RPMI8226 (cell line): ENCODE results near the gene BLOC1S3.

ENCODE experiments used
- DNase-seq: peaks from one replicate; pipeline ENCODE4 v3.0.0-alpha.2; 2015

The BLOC1S3 gene

DNA sequence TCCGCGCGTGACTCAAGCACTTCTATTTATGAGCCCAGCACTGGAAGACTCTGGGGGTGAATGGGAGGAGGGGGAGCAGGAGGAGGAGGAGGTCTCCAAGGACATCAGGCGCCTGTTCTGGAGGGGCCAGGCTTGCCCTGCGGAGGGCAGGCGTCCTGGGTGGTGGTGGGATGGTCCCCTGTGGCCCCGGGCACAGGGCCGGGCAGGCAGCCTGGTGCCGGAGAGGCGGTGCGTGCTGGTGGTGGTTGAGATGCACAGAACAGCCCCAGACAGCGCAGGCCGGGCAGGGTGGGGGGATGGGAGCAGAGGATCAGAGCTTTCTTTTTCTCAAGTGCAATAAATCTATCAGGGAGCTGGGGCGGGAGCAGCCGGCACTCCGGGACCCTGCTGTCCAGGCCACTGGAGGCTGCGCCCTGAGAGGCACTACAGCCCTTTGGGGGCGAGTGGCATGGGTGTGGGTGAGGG, 31.8 kb upstream of the BLOC1S3 start:
- DNase-seq, result no peak

- no peak for DNase-seq
Observed at GRCh38 chr19:45147835-45148676, 30.5 kb upstream of the BLOC1S3 start.

- no peak for DNase-seq
Observed at GRCh38 chr19:45149129-45149528, 29.5 kb upstream of the BLOC1S3 start.

GRCh38 chr19:45150180-45150579, 28.4 kb upstream of the BLOC1S3 start:
- DNase-seq, result no peak

DNA sequence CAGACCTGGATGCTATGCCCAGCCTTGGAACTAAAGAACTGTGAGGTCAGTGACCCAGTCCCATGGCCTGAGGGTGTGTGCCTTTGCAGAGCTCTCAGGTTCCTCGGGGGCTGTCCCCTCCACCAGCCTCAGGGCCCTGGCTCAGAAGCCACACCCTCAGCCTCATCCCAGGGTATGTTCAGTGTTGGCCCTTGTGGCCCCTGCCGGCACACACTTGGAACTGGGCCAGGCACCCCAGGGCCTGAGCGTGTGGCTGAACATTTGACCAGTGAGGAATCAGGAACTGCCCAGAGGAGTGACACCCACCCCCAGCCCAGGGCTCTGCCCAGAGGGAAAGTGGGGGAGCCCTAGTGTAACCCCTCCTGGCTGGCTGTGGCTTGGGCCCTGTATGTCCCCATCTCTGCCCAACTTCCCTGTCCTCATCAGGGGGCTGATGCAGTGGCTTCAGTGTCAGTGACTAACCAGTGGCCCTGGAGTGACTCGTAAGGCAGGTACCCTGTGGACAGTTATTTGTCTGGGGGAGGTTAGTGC, 27.8 kb upstream of the BLOC1S3 start:
- DNase-seq, result no peak

DNA sequence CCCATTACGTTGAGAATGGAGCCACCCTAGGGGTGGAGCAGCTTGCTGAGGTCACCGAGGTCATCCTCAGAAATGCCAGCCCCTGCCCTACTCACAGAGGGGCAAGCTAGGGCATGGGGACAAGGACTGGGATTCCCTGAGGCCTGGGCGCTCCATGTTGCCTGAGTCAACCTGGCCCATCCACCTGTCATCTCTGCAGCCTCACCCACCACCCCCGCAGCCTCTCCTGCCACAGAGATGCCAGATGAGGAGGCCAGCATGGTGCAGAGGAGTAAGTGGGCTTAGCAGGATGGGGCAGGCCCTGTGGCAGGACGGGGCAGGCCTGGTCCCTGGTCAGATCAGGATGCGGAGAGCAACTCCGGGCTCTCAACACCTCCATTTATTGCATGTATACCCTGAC, 27.3 kb upstream of the BLOC1S3 start:
- DNase-seq, result no peak

DNA sequence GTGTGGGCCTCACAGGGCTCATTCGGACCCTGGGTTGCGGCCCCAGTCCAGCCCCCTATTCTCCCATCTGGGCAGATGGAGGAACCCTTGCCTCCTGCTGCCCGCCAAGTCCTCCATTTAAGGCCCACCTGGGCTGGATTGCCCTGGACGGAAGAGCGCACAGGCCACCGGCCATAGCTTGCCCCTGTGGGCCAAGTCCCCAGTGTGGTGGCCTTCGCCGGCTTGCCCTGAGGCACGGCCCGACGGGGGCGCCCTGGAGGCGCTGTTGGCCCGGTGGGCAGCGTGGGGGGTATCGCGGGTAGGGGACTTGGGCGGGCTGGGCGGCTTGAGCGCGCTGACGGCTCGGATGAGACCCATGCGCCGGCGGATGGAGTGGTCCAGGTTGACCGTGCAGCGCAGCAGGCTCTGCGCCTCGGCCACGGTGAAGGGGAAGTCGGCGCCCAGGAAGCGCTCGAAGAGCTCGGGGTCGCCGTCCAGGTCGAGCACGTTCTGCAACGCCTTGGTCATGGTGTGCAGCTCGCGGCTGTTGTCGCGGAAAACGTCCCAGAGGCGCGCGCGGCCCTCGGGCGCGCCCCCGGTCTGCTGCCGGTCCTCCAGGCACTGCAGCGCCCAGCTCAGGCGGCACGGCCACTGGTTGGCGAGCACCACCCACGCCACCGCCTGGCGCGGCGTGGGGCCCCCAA, 26.6 kb upstream of the BLOC1S3 start:
- DNase-seq, result no peak

GRCh38 chr19:45152504-45153338, 25.9 kb upstream of the BLOC1S3 start:
- no peak for DNase-seq

DNA sequence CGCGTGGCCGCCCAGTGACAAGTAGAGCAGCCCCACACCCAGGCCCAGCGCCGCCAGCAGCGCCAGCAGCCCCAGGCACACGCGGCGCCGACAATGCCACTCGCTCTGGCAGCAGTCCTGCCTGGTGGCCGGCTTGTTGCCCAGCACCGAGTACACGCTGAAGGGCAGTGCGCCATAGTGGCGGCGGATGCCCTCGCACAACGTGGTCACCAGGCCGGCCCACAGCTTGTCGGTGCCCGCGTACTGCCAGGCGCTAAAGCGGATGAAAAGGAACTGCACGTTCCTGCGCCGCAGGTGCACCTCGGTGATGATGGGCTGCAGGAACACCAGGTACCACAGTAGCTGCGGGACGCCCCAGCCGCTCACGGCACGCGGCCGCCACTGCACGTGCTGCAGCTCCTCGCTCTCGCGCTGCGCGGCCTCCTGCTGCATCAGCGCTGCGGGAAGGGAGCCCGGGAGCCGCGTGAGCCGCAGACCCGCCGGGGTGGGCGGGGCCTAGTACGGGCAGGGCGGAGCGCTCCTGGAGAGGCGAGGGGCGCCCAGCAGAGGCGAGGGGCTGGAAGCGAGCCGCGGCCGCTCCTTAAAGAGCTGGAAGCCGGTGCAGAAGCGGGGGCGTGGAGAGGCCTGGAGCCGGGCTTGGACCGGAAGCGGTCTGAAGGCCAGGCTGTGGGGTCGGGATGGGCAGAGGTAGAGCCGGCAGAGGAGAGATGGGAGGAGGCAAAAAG, 25.1 kb upstream of the BLOC1S3 start:
- DNase-seq, result peak; percentile 49

- no peak for DNase-seq
Observed at GRCh38 chr19:45154064-45154827, 24.3 kb upstream of the BLOC1S3 start.

DNA sequence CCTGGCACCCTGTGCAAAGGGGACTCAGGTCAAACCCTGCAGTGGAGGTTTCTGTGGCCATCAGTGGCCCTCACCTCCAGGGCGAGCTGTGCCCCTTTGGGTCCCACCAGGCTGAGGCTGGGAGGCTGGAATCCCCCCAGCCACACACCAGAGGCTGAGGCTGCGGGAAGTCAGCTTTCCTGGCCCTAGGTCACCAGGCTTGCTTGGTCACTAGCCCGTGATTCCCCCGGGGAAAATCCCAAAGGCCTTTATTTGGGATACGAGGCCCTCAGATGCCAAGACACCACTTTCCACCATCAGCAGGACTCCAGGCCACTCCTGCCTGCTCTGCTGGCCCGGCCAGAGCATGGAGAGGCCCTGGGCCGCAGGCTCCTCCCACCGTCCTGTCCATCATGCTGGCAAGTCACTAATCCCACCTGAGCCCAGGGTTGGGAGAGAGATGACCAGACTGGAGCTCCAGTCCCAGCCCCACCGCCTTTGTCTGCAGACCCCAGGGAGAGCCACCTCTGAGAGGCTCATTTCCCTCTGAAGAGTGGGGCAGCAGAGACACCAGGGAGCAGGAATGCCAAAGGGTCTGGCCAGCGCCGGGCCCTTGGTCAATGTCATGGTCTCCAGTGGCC, 22.5 kb upstream of the BLOC1S3 start:
- no peak for DNase-seq

- no peak for DNase-seq
Observed at GRCh38 chr19:45156751-45157150, 21.8 kb upstream of the BLOC1S3 start.

- no peak for DNase-seq
Observed at GRCh38 chr19:45158503-45159209, 19.9 kb upstream of the BLOC1S3 start.

GRCh38 chr19:45159210-45159970, 19.2 kb upstream of the BLOC1S3 start:
- DNase-seq, result no peak

- DNase-seq, result no peak
Observed at GRCh38 chr19:45159971-45160324, 18.6 kb upstream of the BLOC1S3 start.

- no peak for DNase-seq
Observed at GRCh38 chr19:45160870-45161737, 17.5 kb upstream of the BLOC1S3 start, which contains the start of gene NKPD1. NKPD1 (minus strand) TSS chr19:45160982; CDS start chr19:45160150, 832 bp downstream.

DNA sequence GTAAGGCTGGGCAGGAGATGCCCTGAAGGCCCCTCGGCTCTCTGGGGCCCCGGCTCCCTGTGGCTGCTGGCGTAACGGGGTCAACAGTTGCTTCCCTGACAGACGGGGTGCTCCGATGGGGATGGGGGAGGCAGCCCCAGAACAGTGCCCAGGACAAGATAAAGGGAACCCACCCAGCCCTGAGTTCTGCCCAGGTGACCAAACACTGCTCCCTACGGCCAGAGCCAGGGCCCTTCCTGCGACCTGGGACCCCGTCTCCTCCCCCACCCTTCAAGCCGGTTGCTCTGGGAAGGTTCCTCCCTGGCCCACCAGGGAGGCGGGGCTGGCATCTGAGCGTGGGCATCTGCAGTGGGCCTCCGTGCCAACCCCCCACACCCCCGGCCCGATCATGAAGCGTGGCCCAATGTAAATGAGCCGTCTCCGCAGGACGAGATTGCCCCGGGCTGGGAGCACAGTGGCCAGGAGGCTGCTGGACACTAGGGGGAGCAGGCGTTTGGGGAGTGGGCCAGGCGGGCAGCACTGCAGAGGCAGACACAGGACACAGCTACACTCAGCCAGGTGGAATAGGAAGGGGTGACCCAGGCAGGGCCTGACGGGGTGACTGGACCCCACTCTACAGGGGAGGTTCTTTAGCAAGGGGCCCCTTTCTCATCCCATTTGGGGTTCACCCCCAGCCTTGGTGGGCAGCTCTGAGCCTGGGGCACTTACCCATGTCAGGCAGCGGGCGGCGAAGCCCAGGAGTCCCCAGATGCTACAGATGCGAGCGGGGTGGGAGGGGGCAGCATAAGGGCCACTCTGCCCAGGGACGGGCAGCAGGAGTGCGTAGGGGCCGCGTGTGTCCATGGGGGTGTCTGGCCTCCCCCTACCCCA, 16.6 kb upstream of the BLOC1S3 start:
- DNase-seq, result no peak
